GM19043 (cell line): ENCODE results near the gene ITIH2.
A peak's percentile ranks its signal among the peaks of the same experiment; 100 is the strongest.
"Not testable (repeated sequence)": the region's sequence is repeated elsewhere in the genome, so short reads cannot be mapped to it uniquely, and the experiment has no call there.

Source experiments
- ATAC-seq: cut with Tn5 transposase; IDR thresholded peaks from one replicate; pipeline ENCODE4 v1.9.1; 2021; ENCODE audit warnings: low read depth; ENCODE audit not compliant: unreplicated experiment

Gene ITIH2

GRCh38 chr10:7703140-7703539 is at the start of gene ITIH2:
Gene ITIH2 (plus strand): TSS chr10:7703316. CDS start chr10:7703435, 119 bp downstream.
- ATAC-seq, result no peak

- ATAC-seq, result not testable (repeated sequence)
These were observed 46.0 kb upstream of the ITIH2 start for GRCh38 chr10:7657079-7657478.

- no peak for ATAC-seq
These were observed 45.6 kb upstream of the ITIH2 start for GRCh38 chr10:7657552-7657951.

- no peak for ATAC-seq
These were observed 43.6 kb upstream of the ITIH2 start for GRCh38 chr10:7659560-7659959.

GRCh38 chr10:7662522-7662921 is 40.6 kb upstream of the ITIH2 start:
- ATAC-seq, result no peak

- ATAC-seq, result no peak
These were observed 38.4 kb upstream of the ITIH2 start for GRCh38 chr10:7664707-7665106.

- ATAC-seq, result no peak
These were observed 37.3 kb upstream of the ITIH2 start for GRCh38 chr10:7665767-7666166.

- no peak for ATAC-seq
These were observed 36.7 kb upstream of the ITIH2 start, which contains the start of gene ITIH5 for GRCh38 chr10:7666253-7667023. Gene ITIH5 (minus strand): TSS chr10:7666966. CDS start chr10:7666892, 74 bp downstream.

- no peak for ATAC-seq
These were observed 35.6 kb upstream of the ITIH2 start for GRCh38 chr10:7667262-7668141.

GRCh38 chr10:7670157-7670556 is 33.0 kb upstream of the ITIH2 start:
- no peak for ATAC-seq

- ATAC-seq, result no peak
These were observed 30.6 kb upstream of the ITIH2 start for GRCh38 chr10:7672341-7673134.

- ATAC-seq, result no peak
These were observed 23.9 kb upstream of the ITIH2 start for GRCh38 chr10:7679256-7679655.

- not testable (repeated sequence) for ATAC-seq
These were observed 23.0 kb upstream of the ITIH2 start for GRCh38 chr10:7680078-7680477.

GRCh38 chr10:7686351-7687171 is 16.6 kb upstream of the ITIH2 start:
- no peak for ATAC-seq

GRCh38 chr10:7687228-7687907 is 15.7 kb upstream of the ITIH2 start:
- peak; percentile 93 for ATAC-seq

- ATAC-seq, result no peak
These were observed 13.5 kb upstream of the ITIH2 start for GRCh38 chr10:7689591-7689990.

GRCh38 chr10:7690885-7691597 is 12.1 kb upstream of the ITIH2 start:
- not testable (repeated sequence) for ATAC-seq

- ATAC-seq, result not testable (repeated sequence)
These were observed 10.7 kb upstream of the ITIH2 start for GRCh38 chr10:7692368-7692767.

- not testable (repeated sequence) for ATAC-seq
These were observed 9.9 kb upstream of the ITIH2 start for GRCh38 chr10:7693194-7693593.
